Testis (tissue), 3 donors: ENCODE data around the gene IREB2. TPM values are rescaled to one million over a fixed set of nuclear protein-coding genes. Genes with fewer than 3 reads are reported as not detected.

Experiments
- DNase-seq: peaks from one replicate; pipeline ENCODE4 v3.0.0-alpha.2; 2019
- H3K27ac ChIP-seq, 2 donors: fragments of 200-600 bp; sonication (generic); one replicate each; pipeline ENCODE4 v1.5.1; 2019
- H3K27me3 ChIP-seq: fragments of 200-600 bp; sonication (generic); one replicate; pipeline ENCODE4 v1.5.1; 2019
- H3K36me3 ChIP-seq: fragments of 200-600 bp; sonication (generic); one replicate; pipeline ENCODE4 v1.5.1; 2017; ENCODE audit warnings: low read depth; ENCODE audit errors: missing control alignments
- H3K4me1 ChIP-seq: fragments of 200-600 bp; sonication (generic); one replicate; pipeline ENCODE4 v1.5.1; 2019
- H3K4me3 ChIP-seq, 2 donors: fragments of 200-600 bp; sonication (generic); one replicate each; pipeline ENCODE4 v1.5.1; 2017 to 2019
- H3K9me3 ChIP-seq: fragments of 200-600 bp; sonication (generic); one replicate; pipeline ENCODE4 v1.5.1; 2017
- POLR2A ChIP-seq: fragments of 450-650 bp; IDR thresholded peaks from one replicate; pipeline ENCODE4 v1.6.1; 2017; ENCODE audit warnings: antibody characterized with exemption, mild to moderate bottlenecking, moderate library complexity
- WGBS, 2 donors: methylation state at CpG; one replicate each; pipeline ENCODE4 v1.1.5; 2018; 5-methylcytosine and 5-hydroxymethylcytosine counted together
- intact Hi-C: fragments of 100-400 bp; cut with DNase I; formaldehyde crosslinking; loops from one replicate; pipeline ENCODE4 v1.15.1; 2023; ENCODE audit warnings: low total_unique reads
- polyA plus RNA-seq: library from polyadenylated mRNA; stranded (reverse); fragments of 350-450 nt; fragmentation: Illumina TruSeq; extraction: RNeasy Lipid Tissue Mini Kit (QIAGEN cat#74804); gene quantifications from one replicate; pipeline ENCODE4 v1.2.3, GENCODE V29; 2014; ENCODE audit warnings: low read depth, low replicate concordance; ENCODE audit not compliant: insufficient read depth
- total RNA-seq, 2 donors: library from RNA; depleted of rRNA; stranded (reverse); fragments of >200 nt; gene quantifications; one replicate each; pipeline ENCODE4 v1.2.3, GENCODE V29; 2016
- TF ChIP-seq, protein P1 (sequence below), 3 experiments: fragments of 450-650 bp in 2 of 3; fragments of 200-600 bp in 1 of 3; sonication (generic) in 1 of 3; IDR thresholded peaks; one replicate each; pipeline ENCODE4 v1.5.1; 2016 to 2019; ENCODE audit warnings: antibody characterized with exemption in 3 of 3, mild to moderate bottlenecking in 2 of 3, moderate library complexity in 1 of 3

IREB2 gene
- total and polyA plus RNA-seq, 3 donors from 2014 or later = 43.1 to 69.0 (median 52.3) TPM

DNA sequence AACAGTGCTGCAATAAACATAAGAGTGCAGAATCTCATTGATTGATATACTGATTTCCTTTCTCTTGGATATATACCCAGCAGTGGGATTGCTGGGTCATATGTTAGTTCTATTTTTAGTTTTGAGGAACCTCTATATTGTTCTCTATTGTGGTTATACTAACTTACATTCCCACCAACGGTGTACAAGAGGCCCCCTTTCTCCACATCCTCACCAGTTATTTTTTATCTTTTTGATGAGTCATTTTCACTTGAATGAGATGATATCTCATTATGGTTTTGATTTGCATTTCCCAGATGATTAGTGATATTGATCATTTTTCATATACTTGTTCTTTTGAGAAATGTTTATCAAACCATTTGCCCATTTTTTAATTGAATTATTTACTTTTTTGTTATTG lies 12.4 kb upstream of the IREB2 start:
- WGBS, 2 donors = 60 to 77% methylated on average over 1 of the region's 1 CpG
- intact Hi-C loops = loop anchor here (10.0 kb wide), 1 partner anchor 111 kb away; no protein-coding TSS in a partner anchor
- no peak for DNase-seq
- Histone ChIP-seq H3K27me3 (no peaks in the 10 kb centered on the region), H3K36me3 (no peaks in the 10 kb centered on the region), H3K9me3 (no peaks in the 10 kb centered on the region), H3K27ac (no peak overlapping the region), H3K4me3 (no peak overlapping the region), H3K4me1 (no peaks in the 10 kb centered on the region)
- TF ChIP-seq, protein P1, sequence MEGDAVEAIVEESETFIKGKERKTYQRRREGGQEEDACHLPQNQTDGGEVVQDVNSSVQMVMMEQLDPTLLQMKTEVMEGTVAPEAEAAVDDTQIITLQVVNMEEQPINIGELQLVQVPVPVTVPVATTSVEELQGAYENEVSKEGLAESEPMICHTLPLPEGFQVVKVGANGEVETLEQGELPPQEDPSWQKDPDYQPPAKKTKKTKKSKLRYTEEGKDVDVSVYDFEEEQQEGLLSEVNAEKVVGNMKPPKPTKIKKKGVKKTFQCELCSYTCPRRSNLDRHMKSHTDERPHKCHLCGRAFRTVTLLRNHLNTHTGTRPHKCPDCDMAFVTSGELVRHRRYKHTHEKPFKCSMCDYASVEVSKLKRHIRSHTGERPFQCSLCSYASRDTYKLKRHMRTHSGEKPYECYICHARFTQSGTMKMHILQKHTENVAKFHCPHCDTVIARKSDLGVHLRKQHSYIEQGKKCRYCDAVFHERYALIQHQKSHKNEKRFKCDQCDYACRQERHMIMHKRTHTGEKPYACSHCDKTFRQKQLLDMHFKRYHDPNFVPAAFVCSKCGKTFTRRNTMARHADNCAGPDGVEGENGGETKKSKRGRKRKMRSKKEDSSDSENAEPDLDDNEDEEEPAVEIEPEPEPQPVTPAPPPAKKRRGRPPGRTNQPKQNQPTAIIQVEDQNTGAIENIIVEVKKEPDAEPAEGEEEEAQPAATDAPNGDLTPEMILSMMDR (IDR thresholded peaks at IDR 0.05) = no peak

DNA sequence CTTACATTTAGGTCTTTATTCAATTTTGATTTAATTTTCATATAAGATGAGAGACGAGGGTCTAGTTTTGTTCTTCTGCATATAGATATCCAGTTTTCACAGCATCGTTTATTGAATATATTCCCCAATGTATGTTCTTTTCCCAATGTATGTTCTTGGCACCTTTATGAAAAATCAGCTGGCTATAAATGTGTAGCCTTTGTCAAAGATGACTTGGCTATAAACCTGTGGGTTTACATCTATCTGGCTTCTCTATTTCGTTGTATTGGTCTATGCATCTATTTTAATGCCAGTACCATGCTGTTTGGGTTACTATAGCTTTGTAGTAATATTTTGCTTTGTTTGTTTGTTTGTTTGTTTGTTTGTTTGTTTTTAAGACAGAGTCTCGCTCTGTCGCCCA lies 11.7 kb upstream of the IREB2 start:
- intact Hi-C loops = loop anchor here (10.0 kb wide), 1 partner anchor 111 kb away; no protein-coding TSS in a partner anchor
- WGBS, 2 donors = 88 to 94% methylated on average over 5 of the region's 5 CpGs

DNA sequence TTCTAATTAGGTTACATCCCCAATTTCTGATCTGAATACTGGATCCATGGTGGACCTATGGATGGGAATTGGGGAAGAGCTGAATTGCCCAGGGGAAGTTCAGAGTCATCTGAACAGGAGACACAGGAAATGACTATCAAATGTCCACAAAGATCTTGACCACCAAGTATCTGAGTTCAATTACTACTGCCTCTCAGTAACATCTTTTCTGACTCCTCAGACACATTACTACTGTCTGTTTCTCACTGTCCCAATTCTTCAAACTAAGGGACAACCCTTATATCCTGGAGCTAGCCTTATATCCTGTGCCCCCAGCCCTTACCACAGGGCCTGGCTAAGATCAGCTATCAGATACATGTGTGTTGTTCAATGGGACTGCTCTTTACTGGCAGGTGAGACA lies 10.1 kb upstream of the IREB2 start:
- TF ChIP-seq, protein P1 (IDR thresholded peaks at IDR 0.05) = no peak
- no peak for TF ChIP-seq POLR2A
- no peak overlapping the region for H3K4me3 ChIP-seq
- no peaks in the 10 kb centered on the region for H3K9me3 ChIP-seq
- no peak overlapping the region for H3K27ac ChIP-seq
- no peak for DNase-seq
- intact Hi-C loops = loop anchor here (10.0 kb wide), 1 partner anchor 113 kb away; no protein-coding TSS in a partner anchor
- no peaks in the 10 kb centered on the region for H3K36me3 ChIP-seq
- H3K4me1 ChIP-seq = no peaks in the 10 kb centered on the region
- no peaks in the 10 kb centered on the region for H3K27me3 ChIP-seq

More for the DNA sequence above, 11.7 kb upstream of the IREB2 start:
- Histone ChIP-seq H3K27ac (no peak overlapping the region), H3K36me3 (no peaks in the 10 kb centered on the region), H3K9me3 (no peaks in the 10 kb centered on the region), H3K4me3 (no peak overlapping the region), H3K27me3 (no peaks in the 10 kb centered on the region), H3K4me1 (no peaks in the 10 kb centered on the region)
- TF ChIP-seq POLR2A = no peak
- TF ChIP-seq, protein P1 (IDR thresholded peaks at IDR 0.05) = no peak
- DNase-seq = no peak

DNA sequence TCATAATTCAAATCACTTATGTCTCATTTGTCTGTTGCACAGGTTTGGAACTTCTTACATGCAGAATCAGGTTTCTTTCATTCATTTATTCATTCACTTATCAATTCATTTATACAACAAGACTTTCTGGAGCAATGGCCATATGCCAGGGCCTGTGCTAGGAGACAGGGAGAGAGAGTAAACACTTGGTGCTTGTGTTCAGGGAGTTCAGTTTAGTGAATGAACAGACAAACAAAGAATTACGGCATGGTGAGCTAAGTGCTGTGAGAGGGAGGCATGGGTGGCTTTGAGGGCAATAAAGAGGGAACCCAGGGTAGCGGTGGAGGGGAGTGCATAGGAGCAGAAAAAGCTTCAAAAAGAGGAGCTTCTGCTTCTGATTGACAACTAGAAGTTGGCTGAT lies 8.5 kb upstream of the IREB2 start:
- intact Hi-C loops = loop anchor here (10.0 kb wide), 1 partner anchor 115 kb away; no protein-coding TSS in a partner anchor

DNA sequence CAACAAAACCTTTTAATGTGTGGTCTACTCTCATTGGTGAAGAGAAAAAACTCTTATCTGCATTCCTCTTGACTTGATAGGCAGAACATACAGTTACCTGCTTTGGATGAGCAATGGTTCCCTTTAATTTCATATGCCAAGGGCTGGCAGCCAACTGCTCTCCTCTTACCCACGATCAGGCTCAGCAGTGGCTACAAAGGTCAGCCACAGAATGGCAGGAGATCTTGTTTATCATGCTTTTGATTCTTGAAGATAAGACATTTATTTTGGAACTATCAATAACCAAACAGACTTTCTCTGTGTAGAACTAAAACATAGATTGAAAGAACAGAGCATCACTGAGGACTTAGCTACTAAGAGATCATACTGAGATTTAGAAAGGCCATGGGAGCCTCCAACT lies 6.1 kb upstream of the IREB2 start:
- no peak overlapping the region for H3K27ac ChIP-seq
- no peaks in the 10 kb centered on the region for H3K9me3 ChIP-seq
- no peak overlapping the region for H3K4me3 ChIP-seq
- TF ChIP-seq, protein P1 (IDR thresholded peaks at IDR 0.05) = no peak
- no peak for TF ChIP-seq POLR2A
- H3K27me3 ChIP-seq = no peaks in the 10 kb centered on the region
- H3K4me1 ChIP-seq = peaks cover 7% of the 10 kb centered on the region
- no peaks in the 10 kb centered on the region for H3K36me3 ChIP-seq
- WGBS, 2 donors = 57 to 74% methylated on average over 1 of the region's 1 CpG
- intact Hi-C loops = no loop called here
- DNase-seq = no peak

More for the DNA sequence above, 8.5 kb upstream of the IREB2 start:
- Histone ChIP-seq H3K27me3 (no peaks in the 10 kb centered on the region), H3K4me1 (no peaks in the 10 kb centered on the region), H3K4me3 (no peak overlapping the region), H3K27ac (no peak overlapping the region), H3K36me3 (no peaks in the 10 kb centered on the region), H3K9me3 (no peaks in the 10 kb centered on the region)
- DNase-seq = no peak
- WGBS, 2 donors = 60 to 78% methylated on average over 2 of the region's 2 CpGs
- no peak for TF ChIP-seq POLR2A
- TF ChIP-seq, protein P1 (IDR thresholded peaks at IDR 0.05) = no peak
